Measurements from ENCODE around the gene HADHB.
"Not testable (repeated sequence)": the region's sequence is repeated elsewhere in the genome, so short reads cannot be mapped to it uniquely, and the experiment has no call there.

HADHB gene

GRCh38 chr2:26255759-26256384, 11.1 kb downstream of the HADHB start:
- DNase-seq (ENCODE audit: low read depth in 1 of 2, low spot score in 1 of 2) = peak; percentile 44 to 48
- TF ChIP-seq REST (IDR thresholded peaks at IDR 0.05; ENCODE audit: insufficient replicate concordance, low read depth) (no peak), SPI1 (IDR thresholded peaks at IDR 0.05; ENCODE audit: borderline replicate concordance, low read depth) (peak; percentile 55; the same call in 1 of the 2 replicates)
- Histone ChIP-seq H3K4me3 (replicated peaks; ENCODE audit: insufficient read depth, low read length) (no peak overlapping the region), H3K27me3 (ENCODE audit: insufficient read depth, poor library complexity, severe bottlenecking) (no peaks in the 10 kb centered on the region), H3K27ac (replicated peaks) (no peak overlapping the region)

- H3K27me3 ChIP-seq (ENCODE audit: insufficient read depth, poor library complexity, severe bottlenecking); DNase-seq (ENCODE audit: low read depth in 1 of 2, low spot score in 1 of 2); H3K4me3 ChIP-seq (replicated peaks; ENCODE audit: insufficient read depth, low read length); H3K27ac ChIP-seq (replicated peaks): not testable (repeated sequence)
Measured at GRCh38 chr2:26258836-26259235, 14.1 kb downstream of the HADHB start.

GRCh38 chr2:26268213-26268612, 23.5 kb downstream of the HADHB start:
- Histone ChIP-seq H3K27me3 (ENCODE audit: insufficient read depth, poor library complexity, severe bottlenecking) (no peaks in the 10 kb centered on the region), H3K4me3 (replicated peaks; ENCODE audit: insufficient read depth, low read length) (no peak overlapping the region), H3K27ac (replicated peaks) (0 out of 2 replicates have a peak overlapping the region, but pooled peaks have one; percentile 1)
- no peak for TF ChIP-seq SPI1 (IDR thresholded peaks at IDR 0.05; ENCODE audit: borderline replicate concordance, low read depth)
- TF ChIP-seq CTCF (IDR thresholded peaks at IDR 0.05; ENCODE audit: insufficient read depth, low read length) = no peak
- no peak for TF ChIP-seq REST (IDR thresholded peaks at IDR 0.05; ENCODE audit: insufficient replicate concordance, low read depth)
- no peak for TF ChIP-seq GABPA (IDR thresholded peaks at IDR 0.05; ENCODE audit: low read depth)
- no peak for TF ChIP-seq POLR2AphosphoS5 (IDR thresholded peaks at IDR 0.05; ENCODE audit: low read depth)
- DNase-seq (ENCODE audit: low read depth in 1 of 2, low spot score in 1 of 2) = peak in 1 of 2 experiments; percentile 51

- not testable (repeated sequence) for H3K4me3 ChIP-seq (replicated peaks; ENCODE audit: insufficient read depth, low read length); H3K27me3 ChIP-seq (ENCODE audit: insufficient read depth, poor library complexity, severe bottlenecking)
- TF ChIP-seq SPI1 (IDR thresholded peaks at IDR 0.05; ENCODE audit: borderline replicate concordance, low read depth) = peak; percentile 83
- H3K27ac ChIP-seq (replicated peaks) = peak overlapping the region; percentile 1; the same call in 1 of the 2 replicates
- DNase-seq (ENCODE audit: low read depth in 1 of 2, low spot score in 1 of 2) = peak in 1 of 2 experiments; percentile 41
Measured at GRCh38 chr2:26268670-26269385, 24.1 kb downstream of the HADHB start.

GRCh38 chr2:26269571-26270158, 24.9 kb downstream of the HADHB start:
- H3K27me3 ChIP-seq (ENCODE audit: insufficient read depth, poor library complexity, severe bottlenecking) = no peaks in the 10 kb centered on the region
- H3K27ac ChIP-seq (replicated peaks) = no peak overlapping the region; the same call in 1 of the 2 replicates
- TF ChIP-seq POLR2AphosphoS5 (IDR thresholded peaks at IDR 0.05; ENCODE audit: low read depth) (no peak), REST (IDR thresholded peaks at IDR 0.05; ENCODE audit: insufficient replicate concordance, low read depth) (no peak), SPI1 (IDR thresholded peaks at IDR 0.05; ENCODE audit: borderline replicate concordance, low read depth) (no peak), CTCF (IDR thresholded peaks at IDR 0.05; ENCODE audit: insufficient read depth, low read length) (no peak), GABPA (IDR thresholded peaks at IDR 0.05; ENCODE audit: low read depth) (no peak)
- H3K4me3 ChIP-seq (replicated peaks; ENCODE audit: insufficient read depth, low read length) = no peak overlapping the region
- no peak for DNase-seq (ENCODE audit: low read depth in 1 of 2, low spot score in 1 of 2)
